GM04504 (cell line): ENCODE measurements around the gene LRBA.
"Not testable (repeated sequence)": the region's sequence is repeated elsewhere in the genome, so short reads cannot be mapped to it uniquely, and the experiment has no call there.

Source experiments
- DNase-seq: peaks from one replicate; pipeline ENCODE4 v3.0.0-alpha.2; 2012; ENCODE audit warnings: low read depth

LRBA gene

GRCh38 chr4:150418757-150419410, 596.2 kb downstream of the LRBA start:
- no peak for DNase-seq

DNA sequence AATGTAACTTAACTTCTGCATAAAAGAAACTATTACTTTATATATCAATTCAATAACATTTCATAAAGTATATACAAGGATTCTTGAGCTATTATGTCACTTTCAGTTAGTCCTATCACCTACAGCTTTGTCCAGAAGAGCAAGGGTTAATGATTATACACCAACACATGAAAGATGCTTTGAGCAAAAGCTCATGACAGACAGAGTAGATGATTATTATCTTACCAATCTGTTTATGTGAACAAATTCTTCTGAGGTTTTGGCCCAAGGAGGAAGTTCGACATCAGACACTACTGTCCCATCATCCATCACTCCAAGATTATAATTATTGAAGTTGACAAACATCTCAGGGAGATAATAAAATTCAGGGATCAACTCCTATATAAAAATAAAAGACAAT, 599.9 kb downstream of the LRBA start:
- no peak for DNase-seq

GRCh38 chr4:150411520-150411919, 603.6 kb downstream of the LRBA start:
- no peak for DNase-seq

DNA sequence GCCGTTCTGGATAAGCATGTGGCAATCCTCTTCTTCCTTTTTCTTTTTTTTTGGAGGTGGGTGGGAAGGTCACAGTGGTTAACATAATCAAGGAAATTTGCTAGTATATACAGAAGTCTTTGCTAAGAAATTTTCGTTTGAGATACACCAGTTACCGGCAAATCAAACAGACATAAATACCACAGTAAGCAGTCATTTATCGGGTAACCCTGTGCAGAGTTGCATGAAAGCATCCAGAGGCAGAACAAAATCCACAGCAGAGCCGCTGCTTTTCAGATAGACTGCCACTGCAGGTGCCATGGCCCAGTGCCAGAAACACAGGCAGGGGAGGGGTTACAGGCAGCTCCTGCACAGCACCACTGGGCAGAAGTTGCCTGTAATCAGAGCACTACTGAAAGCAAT, 612.2 kb downstream of the LRBA start:
- DNase-seq = no peak

DNA sequence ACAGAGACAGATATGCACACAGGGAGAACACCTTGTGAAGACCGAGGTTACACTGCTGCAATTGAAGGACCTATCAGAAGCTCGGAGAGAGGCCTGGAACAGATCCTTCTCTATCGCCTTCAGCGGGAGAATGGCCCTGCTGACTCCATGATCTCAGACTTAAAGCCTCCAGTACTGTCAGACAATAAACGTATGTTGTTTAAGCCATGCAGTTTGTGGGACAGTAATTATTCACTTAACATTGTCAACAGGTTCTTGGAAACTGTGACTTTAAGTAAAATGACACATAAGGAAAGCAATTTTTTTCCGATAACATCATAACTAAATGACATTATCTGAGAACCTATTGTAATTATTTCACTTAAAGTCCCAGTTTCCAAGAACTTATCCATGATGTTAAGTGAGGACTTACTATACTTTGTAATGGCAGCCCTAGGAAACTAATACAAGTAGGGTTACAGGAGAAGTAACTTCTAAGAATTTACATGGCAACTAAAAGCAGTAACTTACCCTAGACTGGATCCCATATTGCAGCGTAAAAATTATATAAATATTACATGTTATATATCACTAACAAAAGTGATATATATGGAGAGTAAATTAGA, 613.9 kb downstream of the LRBA start:
- no peak for DNase-seq

DNA sequence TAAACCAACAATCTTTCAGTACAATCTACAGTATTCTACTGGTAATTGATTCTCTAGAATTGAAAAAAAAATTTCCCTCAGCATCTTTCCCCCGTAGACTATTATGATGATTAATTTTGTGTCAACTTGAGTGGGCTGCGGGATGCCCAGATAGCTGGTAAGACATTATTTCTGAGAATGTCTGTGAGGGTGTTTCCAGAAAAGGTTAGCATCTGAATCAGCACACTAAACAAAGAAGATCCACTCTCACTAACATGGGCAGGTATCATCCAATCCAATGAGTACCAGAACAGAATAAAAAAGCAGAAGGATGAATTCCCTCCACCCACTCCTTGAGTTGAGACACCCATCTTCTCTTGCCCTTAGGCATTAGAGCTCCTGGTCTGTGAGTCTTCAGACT, 619.2 kb downstream of the LRBA start:
- DNase-seq = no peak

GRCh38 chr4:150394046-150394445, 621.0 kb downstream of the LRBA start:
- DNase-seq = no peak

GRCh38 chr4:150391052-150391451, 624.0 kb downstream of the LRBA start:
- no peak for DNase-seq

GRCh38 chr4:150390531-150390910, 624.6 kb downstream of the LRBA start:
- no peak for DNase-seq

GRCh38 chr4:150389896-150390530, 625.1 kb downstream of the LRBA start:
- DNase-seq = no peak

- DNase-seq = no peak
Measured at GRCh38 chr4:150387981-150388380, 627.1 kb downstream of the LRBA start.

- DNase-seq = not testable (repeated sequence)
Measured at GRCh38 chr4:150386415-150386814, 628.7 kb downstream of the LRBA start.

GRCh38 chr4:150385606-150386005, 629.5 kb downstream of the LRBA start:
- peak; percentile 87 for DNase-seq

DNA sequence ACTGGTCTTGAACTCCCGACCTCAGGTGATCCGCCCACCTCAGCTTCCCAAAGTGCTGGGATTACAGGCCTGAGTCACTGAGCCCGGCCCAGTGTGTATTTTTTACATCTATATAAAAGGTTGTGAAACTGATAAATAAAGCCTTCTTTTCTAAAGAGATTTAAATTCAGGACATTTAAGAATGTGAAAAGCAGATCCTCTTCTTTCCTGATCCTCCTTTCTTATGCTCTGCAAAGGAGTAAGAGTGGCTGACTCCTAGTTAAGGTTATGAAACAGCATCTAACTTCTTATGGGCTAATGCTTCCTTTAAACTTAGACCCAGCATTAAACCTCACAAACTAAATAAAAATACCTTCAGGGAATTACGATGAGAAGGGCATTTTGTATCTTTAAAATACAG, 630.8 kb downstream of the LRBA start:
- DNase-seq = no peak

DNA sequence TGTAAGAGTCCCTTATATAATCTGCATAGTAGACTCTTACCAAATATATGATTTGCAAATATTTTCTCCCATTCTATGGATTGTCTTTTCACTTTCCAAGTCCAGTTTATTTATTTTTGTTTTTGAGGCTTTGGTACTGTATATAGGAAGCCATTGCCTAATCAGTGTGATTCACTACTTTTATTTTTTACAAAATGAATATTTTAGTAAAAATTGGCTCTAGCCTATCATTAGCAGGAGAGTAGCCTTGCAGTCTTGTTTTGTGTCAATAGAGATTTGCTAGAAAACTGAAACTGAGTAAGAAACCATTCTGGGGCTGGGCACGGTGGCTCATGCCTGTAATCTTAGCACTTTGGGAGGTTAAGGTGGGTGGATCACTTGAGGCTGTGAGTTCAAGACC, 633.1 kb downstream of the LRBA start:
- no peak for DNase-seq

- DNase-seq = no peak
Measured at GRCh38 chr4:150381609-150382008, 633.5 kb downstream of the LRBA start.

- DNase-seq = no peak
Measured at GRCh38 chr4:150381036-150381435, 634.0 kb downstream of the LRBA start.

- DNase-seq = no peak
Measured at GRCh38 chr4:150379454-150379853, 635.6 kb downstream of the LRBA start.

DNA sequence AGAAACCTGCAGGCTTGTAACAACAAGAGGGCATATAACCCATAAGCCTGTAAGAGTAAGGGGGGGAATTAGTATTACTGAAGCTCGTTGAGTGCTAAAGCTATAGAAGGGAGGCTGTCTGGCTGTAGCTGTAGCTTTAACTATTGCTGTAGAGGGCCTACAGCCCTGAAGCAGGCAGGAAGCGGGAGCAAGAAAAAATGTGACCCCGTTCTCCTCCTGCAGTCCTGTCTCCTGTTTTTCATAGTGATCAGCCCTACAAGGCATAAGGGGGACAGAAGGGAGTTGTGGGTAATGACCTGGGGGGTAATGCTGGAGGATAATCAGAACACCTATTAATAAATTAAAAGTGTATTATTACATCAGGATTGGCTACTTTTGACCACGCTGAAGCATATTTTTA, 640.1 kb downstream of the LRBA start:
- no peak for DNase-seq

GRCh38 chr4:150371869-150372268, 643.2 kb downstream of the LRBA start:
- DNase-seq = no peak

GRCh38 chr4:150369434-150370380, 645.4 kb downstream of the LRBA start:
- no peak for DNase-seq

- no peak for DNase-seq
Measured at GRCh38 chr4:150368667-150369066, 646.4 kb downstream of the LRBA start.

- no peak for DNase-seq
Measured at GRCh38 chr4:150367326-150367725, 647.8 kb downstream of the LRBA start.
